Esophagus squamous epithelium (tissue), 4 donors: ENCODE data around the gene DPYSL5.

Experiments
- CTCF ChIP-seq, 6 experiments: fragments of 450-650 bp in 4 of 6; fragments of 200-600 bp in 2 of 6; sonication (generic) in 2 of 6; IDR thresholded peaks; one replicate each; pipeline ENCODE4 v1.5.1; 2016 to 2019; ENCODE audit warnings: antibody characterized with exemption in 6 of 6, mild to moderate bottlenecking in 4 of 6, moderate library complexity in 4 of 6
- POLR2A ChIP-seq, 4 donors: fragments of 450-650 bp; IDR thresholded peaks; one replicate each; pipeline ENCODE4 v1.6.1; 2017; ENCODE audit warnings: antibody characterized with exemption in 4 of 4, mild to moderate bottlenecking in 4 of 4, moderate library complexity in 3 of 4

DNA sequence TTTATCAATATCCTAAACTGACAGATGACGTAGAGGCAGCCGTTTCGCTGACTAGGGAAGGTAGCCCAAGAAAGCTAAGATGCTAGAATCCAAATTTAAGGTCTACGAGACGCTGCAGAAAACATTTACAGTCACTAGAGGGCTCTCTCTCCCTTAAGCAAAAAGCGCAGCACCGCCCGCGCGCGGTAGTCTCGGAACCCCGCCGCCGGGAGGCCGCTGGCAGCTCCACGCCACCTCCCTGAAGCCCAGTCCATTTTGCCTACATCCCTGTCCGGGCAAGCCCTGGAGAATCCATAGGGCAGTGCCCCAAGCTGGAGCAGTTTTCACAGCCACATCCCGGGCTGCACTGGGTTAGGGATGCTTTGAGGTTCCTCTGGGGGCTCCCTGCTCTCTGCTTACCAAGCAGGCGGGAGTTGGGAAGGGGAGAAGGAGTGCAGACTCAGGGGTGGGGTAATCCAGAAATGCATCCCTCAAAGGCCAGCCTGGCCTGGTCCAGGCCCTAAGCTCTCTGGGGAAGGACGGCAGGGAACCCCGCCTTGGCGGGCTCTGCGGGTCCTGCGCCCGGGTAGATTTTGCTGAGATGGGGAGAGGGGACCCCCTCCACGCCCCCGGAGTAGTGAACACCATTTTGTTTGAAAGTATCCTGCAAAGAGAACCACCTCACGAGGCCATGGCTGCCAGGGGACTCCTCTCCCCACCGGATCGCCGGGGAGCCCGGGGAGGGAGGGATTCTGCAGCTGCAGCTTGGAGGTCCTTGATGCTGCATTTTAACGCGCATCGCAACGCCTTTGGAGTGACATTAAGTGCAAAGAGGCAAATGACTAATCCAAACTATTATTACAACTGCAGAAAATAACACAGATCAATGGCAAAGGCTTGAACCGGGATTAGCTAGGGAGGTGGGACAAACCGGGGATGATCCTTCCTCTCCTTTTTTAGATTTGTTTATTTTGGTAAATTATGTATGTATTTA, 1.3 kb upstream of the DPYSL5 start:
- TF ChIP-seq POLR2A (IDR thresholded peaks at IDR 0.05) (no peak), CTCF (IDR thresholded peaks at IDR 0.05) (peak; percentile 58 to 76 (median 66))
